Type B pancreatic cell (in vitro differentiated cells): ENCODE results near the gene MED15. TPM values are rescaled to one million over a fixed set of nuclear protein-coding genes. Genes with fewer than 3 reads are reported as not detected.

Experiments used
- DNase-seq: peaks from one replicate; pipeline ENCODE4 v3.0.0; 2021; ENCODE audit warnings: mixed read lengths; ENCODE audit not compliant: unreplicated experiment; ENCODE audit errors: extremely low spot score
- H3K27ac Mint-ChIP-seq: 2 replicates; pipeline ENCODE4 v1.8.0; 2021; ENCODE audit warnings: mild to moderate bottlenecking, mixed read lengths
- H3K27me3 Mint-ChIP-seq: 2 replicates; pipeline ENCODE4 v1.8.0; 2021; ENCODE audit warnings: mixed read lengths
- H3K36me3 Mint-ChIP-seq: 2 replicates; pipeline ENCODE4 v1.8.0; 2021; ENCODE audit warnings: mixed read lengths
- H3K4me1 Mint-ChIP-seq: one replicate; pipeline ENCODE4 v1.8.0; 2021; ENCODE audit warnings: mixed read lengths; ENCODE audit not compliant: unreplicated experiment
- H3K4me3 Mint-ChIP-seq: 2 replicates; pipeline ENCODE4 v1.8.0; 2021; ENCODE audit warnings: mild to moderate bottlenecking, mixed read lengths
- H3K9me3 Mint-ChIP-seq: 2 replicates; pipeline ENCODE4 v1.8.0; 2021; ENCODE audit warnings: mixed read lengths
- CTCF ChIP-seq: fragments of 200-600 bp; sonication (generic); conservative IDR thresholded peaks from 2 replicates; pipeline ENCODE4 v1.5.0; 2021; ENCODE audit warnings: antibody characterized with exemption, mild to moderate bottlenecking
- total RNA-seq: library from RNA; stranded (reverse); gene quantifications from 2 replicates; pipeline ENCODE4 v1.2.1, GENCODE V29; 2021; ENCODE audit warnings: low replicate concordance

Gene MED15
- total RNA-seq, 1 donor from 2014 or later, result 90.8 TPM

- Mint-ChIP-seq H3K4me3 (no peak overlapping the region), H3K27me3 (no peaks in the 10 kb centered on the region), H3K9me3 (no peaks in the 10 kb centered on the region), H3K27ac (no peak overlapping the region), H3K36me3 (peaks cover 14% of the 10 kb centered on the region), H3K4me1 (peaks cover 4% of the 10 kb centered on the region)
- TF ChIP-seq CTCF, result no peak
- no peak for DNase-seq
These were observed 70.8 kb downstream of the MED15 start for GRCh38 chr22:20578192-20578591.

- Mint-ChIP-seq H3K4me1 (peaks cover 4% of the 10 kb centered on the region), H3K4me3 (no peak overlapping the region), H3K27me3 (no peaks in the 10 kb centered on the region), H3K36me3 (peaks cover 8% of the 10 kb centered on the region), H3K27ac (no peak overlapping the region), H3K9me3 (no peaks in the 10 kb centered on the region)
- no peak for TF ChIP-seq CTCF
- no peak for DNase-seq
These were observed 71.3 kb downstream of the MED15 start for GRCh38 chr22:20578707-20579106.

GRCh38 chr22:20579273-20580120 is 72.1 kb downstream of the MED15 start:
- Mint-ChIP-seq H3K27me3 (no peaks in the 10 kb centered on the region), H3K36me3 (peaks cover 3% of the 10 kb centered on the region), H3K9me3 (no peaks in the 10 kb centered on the region), H3K4me1 (peaks cover 4% of the 10 kb centered on the region), H3K27ac (no peak overlapping the region), H3K4me3 (no peak overlapping the region)
- TF ChIP-seq CTCF, result no peak
- DNase-seq, result no peak

- Mint-ChIP-seq H3K4me3 (no peak overlapping the region), H3K27ac (no peak overlapping the region), H3K4me1 (peaks cover 4% of the 10 kb centered on the region), H3K36me3 (peaks cover 3% of the 10 kb centered on the region), H3K9me3 (no peaks in the 10 kb centered on the region), H3K27me3 (no peaks in the 10 kb centered on the region)
- TF ChIP-seq CTCF, result no peak
- no peak for DNase-seq
These were observed 72.8 kb downstream of the MED15 start for GRCh38 chr22:20580179-20580578.

- Mint-ChIP-seq H3K27me3 (no peaks in the 10 kb centered on the region), H3K27ac (no peak overlapping the region), H3K9me3 (no peaks in the 10 kb centered on the region), H3K4me1 (peaks cover 4% of the 10 kb centered on the region), H3K36me3 (peaks cover 3% of the 10 kb centered on the region), H3K4me3 (no peak overlapping the region)
- DNase-seq, result no peak
- TF ChIP-seq CTCF, result no peak
These were observed 73.4 kb downstream of the MED15 start for GRCh38 chr22:20580611-20581502.
